Heart right ventricle (tissue), 16 donors: ENCODE data around the gene PDSS2. TPM values are rescaled to one million over a fixed set of nuclear protein-coding genes. Genes with fewer than 3 reads are reported as not detected.

Experiments
- ATAC-seq, 8 donors: fragments of 200-7000 bp; cut with Tn5 transposase; one replicate each; pipeline ENCODE4 v1.9.1; 2020; ENCODE audit warnings: mild to moderate bottlenecking in 8 of 8, moderate library complexity in 8 of 8, moderate number of reproducible peaks in 1 of 8
- DNase-seq, 2 donors: peaks; one replicate each; pipeline ENCODE4 v3.0.0-alpha.2; 2020
- H3K27ac ChIP-seq, 10 donors: fragments of 200-600 bp; sonication (generic) in 2 of 10; one replicate each; pipeline versions ENCODE4 v1.5.0 to v1.8.0; 2020 to 2022; ENCODE audit warnings: mild to moderate bottlenecking in 3 of 10
- H3K27me3 ChIP-seq, 7 donors: fragments of 200-600 bp; one replicate each; pipeline ENCODE4 v1.8.0; 2021 to 2022; ENCODE audit warnings: mild to moderate bottlenecking in 2 of 7
- H3K36me3 ChIP-seq, 9 donors: fragments of 200-600 bp; sonication (generic) in 1 of 9; one replicate each; pipeline versions ENCODE4 v1.5.0 to v1.8.0; 2020 to 2022; ENCODE audit warnings: mild to moderate bottlenecking in 2 of 9
- H3K4me1 ChIP-seq, 9 donors: fragments of 200-600 bp; sonication (generic) in 1 of 9; one replicate each; pipeline versions ENCODE4 v1.5.0 to v1.8.0; 2020 to 2022; ENCODE audit warnings: mild to moderate bottlenecking in 4 of 9
- H3K4me3 ChIP-seq, 10 donors: fragments of 200-600 bp; sonication (generic) in 2 of 10; one replicate each; pipeline versions ENCODE4 v1.5.0 to v1.8.0; 2020 to 2022; ENCODE audit warnings: mild to moderate bottlenecking in 7 of 10, moderate library complexity in 2 of 10
- H3K9me3 ChIP-seq, 11 donors: fragments of 200-600 bp in 10 of 11; sonication (generic) in 2 of 11; one replicate each; pipeline versions ENCODE4 v1.5.0 to v1.8.0; 2013 to 2022; ENCODE audit warnings: mild to moderate bottlenecking in 2 of 11, control low read depth in 1 of 11, moderate library complexity in 1 of 11
- WGBS, 2 donors: extraction: QIAGEN DNeasy Blood & Tissue Kit; methylation state at CpG; one replicate each; pipeline ENCODE4 v1.1.7; 2013; ENCODE audit warnings: inconsistent platforms in 1 of 2; 5-methylcytosine and 5-hydroxymethylcytosine counted together
- intact Hi-C, 10 donors: fragments of 100-400 bp; cut with DNase I; formaldehyde crosslinking; loops; one replicate each; pipeline versions ENCODE4 v1.11.1 to v1.14.2; 2022
- polyA plus RNA-seq, 2 donors: library from polyadenylated mRNA; stranded (reverse); fragments of 200-250 nt; gene quantifications; one replicate each; pipeline ENCODE4 v1.2.3, GENCODE V29; 2013
- total RNA-seq, 10 donors: library from RNA; stranded (reverse); fragmentation: NEBNext Ultra II Directional in 3 of 10; extraction: Animal tissue kit (Norgen Biotek cat#: 25700) in 3 of 10; gene quantifications; one replicate each; pipeline versions ENCODE4 v1.2.1 to v1.2.4, GENCODE V29; 2021 to 2023
- TF ChIP-seq, protein P1 (sequence below), 9 donors: fragments of 200-600 bp; sonication (generic) in 2 of 9; IDR thresholded peaks; one replicate each; pipeline versions ENCODE4 v1.5.0 to v1.8.0; 2021 to 2022; ENCODE audit warnings: antibody characterized with exemption in 9 of 9, mild to moderate bottlenecking in 5 of 9, moderate library complexity in 1 of 9
- donor health status: Arrhythmogenic right ventricular cardiomyopathy.
- donor health status: ischemic (EF 13 %, LVEDD 7.1; RV severe dilation, severe dysfunction).
- donor health status: healthy with polysubstance abuse.
- donor health status: DM: no; HTN: yes; CAD: no.
- donor health status: DM: no; HTN: no; CAD: no.
- donor health status: ischemic (EF 25% LVEDD 6.9; RV normal size, moderate dysfunction).
- donor health status: ischemic (EF 25% LVEDD 5.7; RV mildly dilated, moderate dysfunction).
- donor health status: healthy.
- donor health status: DM: yes; HTN: yes; CAD: no.
- donor health status: Ischemic cardiomyopathy.
- donor health status: ischemic (EF 35%, LVEDD 5.7; RV mildly dilated, moderate dysfunction).
- donor health status: nonischemic (EF 11% LVEDD 7.7; RV severe dilation, severe dysfunction).
- donor health status: DM: yes; HTN: yes; CAD: no.
- donor health status: PGD.
- donor health status: ischemic (EF 29% LVEDD 5.4; RV normal size, mild dysfunction).
- donor health status: nonischemic (EF 23%, LVEDD 6.1; RV moderate dilation, normal function).

The PDSS2 gene
- total and polyA plus RNA-seq, 12 donors: 5.5 to 22.2 (median 18.0) TPM

DNA sequence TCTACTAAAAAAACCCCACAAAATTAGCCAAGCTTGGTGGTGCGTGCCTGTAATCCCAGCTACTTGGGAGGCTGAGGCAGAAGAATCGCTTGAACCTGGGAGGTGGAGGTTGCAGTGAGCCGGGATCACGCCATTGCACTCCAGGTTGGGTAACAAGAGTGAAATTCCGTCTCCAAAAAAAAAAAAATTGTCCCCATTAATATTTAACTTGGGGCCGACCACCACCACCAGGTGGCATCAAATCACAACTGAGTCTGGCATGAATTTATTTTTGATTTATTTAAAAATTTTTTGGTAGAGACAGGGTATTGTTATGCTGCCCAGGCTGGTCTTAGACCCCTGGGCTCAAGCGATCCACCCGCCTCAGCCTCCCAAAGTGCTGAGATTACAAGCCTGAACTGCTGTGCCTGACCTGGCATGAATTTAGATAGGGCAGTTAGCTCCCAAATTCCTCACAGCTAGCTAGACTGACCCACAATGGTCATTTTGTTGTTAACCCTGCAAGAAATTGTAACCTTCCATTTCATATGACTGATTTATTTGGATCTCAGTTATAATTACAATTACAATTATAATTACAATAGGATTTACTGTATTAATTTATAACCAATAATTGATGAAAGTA lies 326.9 kb downstream of the PDSS2 start:
- H3K4me1 ChIP-seq: peaks cover 0 to 13% (median 4%) of the 10 kb centered on the region in 9 donors
- no peak for ATAC-seq
- no peak overlapping the region for H3K4me3 ChIP-seq
- TF ChIP-seq, protein P1, sequence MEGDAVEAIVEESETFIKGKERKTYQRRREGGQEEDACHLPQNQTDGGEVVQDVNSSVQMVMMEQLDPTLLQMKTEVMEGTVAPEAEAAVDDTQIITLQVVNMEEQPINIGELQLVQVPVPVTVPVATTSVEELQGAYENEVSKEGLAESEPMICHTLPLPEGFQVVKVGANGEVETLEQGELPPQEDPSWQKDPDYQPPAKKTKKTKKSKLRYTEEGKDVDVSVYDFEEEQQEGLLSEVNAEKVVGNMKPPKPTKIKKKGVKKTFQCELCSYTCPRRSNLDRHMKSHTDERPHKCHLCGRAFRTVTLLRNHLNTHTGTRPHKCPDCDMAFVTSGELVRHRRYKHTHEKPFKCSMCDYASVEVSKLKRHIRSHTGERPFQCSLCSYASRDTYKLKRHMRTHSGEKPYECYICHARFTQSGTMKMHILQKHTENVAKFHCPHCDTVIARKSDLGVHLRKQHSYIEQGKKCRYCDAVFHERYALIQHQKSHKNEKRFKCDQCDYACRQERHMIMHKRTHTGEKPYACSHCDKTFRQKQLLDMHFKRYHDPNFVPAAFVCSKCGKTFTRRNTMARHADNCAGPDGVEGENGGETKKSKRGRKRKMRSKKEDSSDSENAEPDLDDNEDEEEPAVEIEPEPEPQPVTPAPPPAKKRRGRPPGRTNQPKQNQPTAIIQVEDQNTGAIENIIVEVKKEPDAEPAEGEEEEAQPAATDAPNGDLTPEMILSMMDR (IDR thresholded peaks at IDR 0.05): peak in 8 of 9 donors; percentile 31 to 60 (median 48)
- 48 to 53% methylated on average over 8 of the region's 8 CpGs for WGBS, 2 donors
- H3K9me3 ChIP-seq: no peaks in the 10 kb centered on the region
- no peak for DNase-seq
- H3K36me3 ChIP-seq: no peaks in the 10 kb centered on the region
- intact Hi-C loops: loop anchor here in 2 of 10 donors (5.0 to 10.0 kb wide), 2 partner anchors 572 to 715 kb away; no protein-coding TSS in a partner anchor
- no peak overlapping the region for H3K27ac ChIP-seq
- H3K27me3 ChIP-seq: no peaks in the 10 kb centered on the region

DNA sequence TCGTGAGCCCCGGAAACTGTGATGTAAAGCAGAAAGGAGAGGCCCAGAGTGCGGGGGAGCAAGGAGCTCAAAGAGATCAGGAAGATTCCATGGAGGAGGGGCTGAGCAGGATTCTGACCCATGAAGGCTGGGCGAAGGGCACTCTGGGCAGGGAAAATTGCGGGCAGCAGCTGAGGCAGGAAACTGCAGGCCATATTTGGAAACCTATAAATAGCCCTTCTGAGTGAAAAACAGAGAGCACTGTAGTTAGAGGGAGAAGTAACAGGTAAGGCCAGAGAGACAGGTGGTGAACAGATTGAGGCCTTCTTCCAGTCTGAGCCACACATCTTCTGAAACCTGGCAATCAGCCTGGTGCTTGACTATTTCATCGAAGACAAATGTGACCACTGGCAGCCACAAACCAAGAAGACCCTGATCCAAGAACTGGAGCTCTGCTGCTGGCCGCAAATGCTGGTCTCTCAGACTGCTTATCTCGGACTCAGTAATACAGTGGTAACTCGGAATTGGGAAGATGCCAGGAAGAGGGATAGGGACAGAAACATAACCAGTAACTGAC lies 329.9 kb downstream of the PDSS2 start:
- H3K9me3 ChIP-seq: no peaks in the 10 kb centered on the region
- H3K4me1 ChIP-seq: peaks cover 0 to 13% (median 4%) of the 10 kb centered on the region in 9 donors
- H3K27ac ChIP-seq: peak overlapping the region in 1 of 10 donors; percentile 37
- no peaks in the 10 kb centered on the region for H3K36me3 ChIP-seq
- no peaks in the 10 kb centered on the region for H3K27me3 ChIP-seq
- DNase-seq: no peak
- no peak overlapping the region for H3K4me3 ChIP-seq
- ATAC-seq: peak in 7 of 8 donors; percentile 33 to 84 (median 55)
- WGBS, 2 donors: 46 to 51% methylated on average over 9 of the region's 9 CpGs
- intact Hi-C loops: no loop called here
- TF ChIP-seq, protein P1 (IDR thresholded peaks at IDR 0.05): no peak

DNA sequence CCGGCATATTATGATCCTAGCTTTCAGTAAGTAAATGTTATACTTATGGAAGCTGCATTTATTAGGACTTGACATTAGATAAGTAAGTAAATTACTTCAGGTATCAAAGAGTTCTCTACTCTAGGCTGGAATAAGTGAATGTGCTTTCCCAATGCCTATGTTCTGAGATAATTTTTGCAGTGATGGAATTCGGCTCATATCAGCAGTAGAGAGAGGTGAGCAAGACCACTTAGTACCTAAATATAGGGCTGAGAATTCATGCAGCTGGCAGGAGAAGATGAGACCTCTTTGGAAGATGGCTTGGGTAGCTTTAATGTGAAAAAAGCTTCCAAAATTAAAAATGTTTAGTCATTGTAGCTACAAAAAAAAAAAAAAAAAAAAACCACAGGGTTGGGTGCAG lies 330.8 kb downstream of the PDSS2 start:
- Histone ChIP-seq H3K27ac (no peak overlapping the region), H3K36me3 (no peaks in the 10 kb centered on the region), H3K9me3 (no peaks in the 10 kb centered on the region), H3K27me3 (no peaks in the 10 kb centered on the region), H3K4me3 (no peak overlapping the region), H3K4me1 (peaks cover 0 to 13% (median 4%) of the 10 kb centered on the region in 9 donors)
- no peak for DNase-seq
- intact Hi-C loops: no loop called here
- peak in 1 of 8 donors; percentile 72 for ATAC-seq
- WGBS, 2 donors: 67 to 72% methylated on average over 2 of the region's 2 CpGs
- TF ChIP-seq, protein P1 (IDR thresholded peaks at IDR 0.05): no peak

DNA sequence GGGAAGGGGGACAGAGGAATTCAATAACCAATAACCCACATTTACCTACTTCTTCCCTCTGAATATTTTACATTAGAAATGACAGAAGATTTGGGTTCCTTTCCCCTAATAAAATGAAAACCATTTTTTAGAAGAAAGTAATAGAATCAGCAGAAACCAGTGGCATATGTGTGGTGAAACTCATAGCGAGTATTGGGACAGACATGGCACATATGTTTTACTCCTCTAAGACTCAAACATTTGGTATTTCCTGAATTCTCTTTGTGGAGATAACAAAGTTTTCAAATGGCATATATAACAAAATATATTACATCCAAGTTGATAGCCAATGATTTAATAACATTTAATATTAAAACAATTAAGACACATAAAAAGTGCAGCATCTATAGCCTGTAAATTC lies 331.2 kb downstream of the PDSS2 start:
- Histone ChIP-seq H3K9me3 (no peaks in the 10 kb centered on the region), H3K4me3 (no peak overlapping the region), H3K27ac (no peak overlapping the region), H3K27me3 (no peaks in the 10 kb centered on the region), H3K36me3 (no peaks in the 10 kb centered on the region), H3K4me1 (peaks cover 0 to 13% (median 4%) of the 10 kb centered on the region in 9 donors)
- DNase-seq (no peak), ATAC-seq (no peak)
- WGBS, 2 donors: 79 to 92% methylated on average over 1 of the region's 1 CpG
- intact Hi-C loops: no loop called here
- TF ChIP-seq, protein P1 (IDR thresholded peaks at IDR 0.05): no peak
